AG04450 (cell line): Measurements from ENCODE around the gene GH1. TPM values are rescaled to one million over a fixed set of nuclear protein-coding genes. Genes with fewer than 3 reads are reported as not detected.

ENCODE experiments used
- CTCF ChIA-PET: fragments of 300-600, 350-600 bp; formaldehyde crosslinking; extraction: SDS; loops from one replicate; lab custom pipeline; 2022; ENCODE audit warnings: antibody characterized with exemption, inconsistent platforms; lab: Charles Lee
- POLR2A ChIA-PET: fragments of 350-600 bp; formaldehyde crosslinking; extraction: SDS; loops from one replicate; lab custom pipeline; 2021; ENCODE audit warnings: antibody characterized with exemption, inconsistent platforms; lab: Yijun Ruan, JAX
- DNase-seq: peaks from one replicate; pipeline ENCODE4 v3.0.0-alpha.2; 2011; ENCODE audit warnings: low read depth, low spot score
- H3K27ac ChIP-seq: one replicate; pipeline ENCODE4 v1.5.1; 2012; ENCODE audit warnings: low read depth, low read length, control low read depth
- H3K27me3 ChIP-seq: one replicate; pipeline ENCODE4 v1.6.0; 2012; ENCODE audit warnings: low read length; ENCODE audit not compliant: control insufficient read depth, insufficient read depth
- H3K4me3 ChIP-seq: 2 replicates; pipeline ENCODE4 v1.5.1; 2011; ENCODE audit warnings: mild to moderate bottlenecking, low read depth, low read length, control low read depth
- H3K9me3 ChIP-seq: 2 replicates; pipeline ENCODE4 v1.5.1; 2012; ENCODE audit warnings: low read length; ENCODE audit not compliant: control insufficient read depth, insufficient read depth
- CTCF ChIP-seq: IDR thresholded peaks from 2 replicates; pipeline ENCODE4 v1.5.1; 2011; ENCODE audit warnings: low read depth, low read length, control low read depth, inconsistent platforms
- polyA plus RNA-seq: library from polyadenylated mRNA; depleted of rRNA; stranded (reverse); fragments of >200 nt; gene quantifications from 2 replicates; pipeline ENCODE4 v1.2.3, GENCODE V29; 2011

The GH1 gene
- polyA plus RNA-seq, 1 experiment = not detected

- H3K27ac ChIP-seq = no peak overlapping the region
Observed at GRCh38 chr17:63961355-63962212, 42.9 kb upstream of the GH1 start.

GRCh38 chr17:63960430-63960829 is 41.8 kb upstream of the GH1 start:
- ChIA-PET POLR2A (interaction anchor here (0.7 kb wide), 1 partner anchor 25 kb away, joined by 3 read pairs; no protein-coding TSS in a partner anchor), CTCF (no interaction called here)
- no peak overlapping the region for H3K4me3 ChIP-seq

More at GRCh38 chr17:63961355-63962212, 42.9 kb upstream of the GH1 start:
- POLR2A ChIA-PET = interaction anchor here (0.6 kb wide), 1 partner anchor 31 kb away, joined by 4 read pairs; no protein-coding TSS in a partner anchor
- peaks cover 5% of the 10 kb centered on the region; the same call in 1 of the 2 replicates for H3K9me3 ChIP-seq
- H3K4me3 ChIP-seq = no peak overlapping the region
- CTCF ChIA-PET = interaction anchor here (1.1 to 1.7 kb wide), 3 partner anchors 11 to 42 kb away, joined by 6 to 11 read pairs (median 8); no protein-coding TSS in a partner anchor
- no peak for TF ChIP-seq CTCF
- peaks cover 5% of the 10 kb centered on the region for H3K27me3 ChIP-seq
- no peak for DNase-seq

GRCh38 chr17:63960006-63960405 is 41.4 kb upstream of the GH1 start:
- ChIA-PET POLR2A (no interaction called here), CTCF (no interaction called here)
- H3K27ac ChIP-seq = no peak overlapping the region

More at GRCh38 chr17:63960430-63960829, 41.8 kb upstream of the GH1 start:
- H3K9me3 ChIP-seq = peaks cover 5% of the 10 kb centered on the region; the same call in 1 of the 2 replicates
- no peak overlapping the region for H3K27ac ChIP-seq
- DNase-seq = no peak
- peaks cover 5% of the 10 kb centered on the region for H3K27me3 ChIP-seq
- TF ChIP-seq CTCF = no peak

GRCh38 chr17:63956296-63956920 is 37.8 kb upstream of the GH1 start:
- TF ChIP-seq CTCF = no peak
- peak; percentile 30 for DNase-seq
- CTCF ChIA-PET = interaction anchor here (1.6 to 4.9 kb wide), 2 partner anchors 10 to 45 kb away, joined by 5 to 41 read pairs; partner anchors contain the start of gene CSHL1

More at GRCh38 chr17:63960006-63960405, 41.4 kb upstream of the GH1 start:
- no peak for DNase-seq
- Histone ChIP-seq H3K9me3 (peaks cover 5% of the 10 kb centered on the region; the same call in 1 of the 2 replicates), H3K4me3 (no peak overlapping the region), H3K27me3 (peaks cover 5% of the 10 kb centered on the region)
- TF ChIP-seq CTCF = no peak

More at GRCh38 chr17:63956296-63956920, 37.8 kb upstream of the GH1 start:
- Histone ChIP-seq H3K27ac (no peak overlapping the region), H3K4me3 (no peak overlapping the region), H3K27me3 (peaks cover 7% of the 10 kb centered on the region), H3K9me3 (no peaks in the 10 kb centered on the region; the same call in 1 of the 2 replicates)
- POLR2A ChIA-PET = interaction anchor here (0.6 kb wide), 1 partner anchor 680 kb away, joined by 8 read pairs; no protein-coding TSS in a partner anchor
